GM18502 (cell line): ENCODE measurements around the gene DUSP12.
"Not testable (repeated sequence)": the region's sequence is repeated elsewhere in the genome, so short reads cannot be mapped to it uniquely, and the experiment has no call there.

Experiments used
- ATAC-seq: cut with Tn5 transposase; IDR thresholded peaks from one replicate; pipeline ENCODE4 v1.9.1; 2021; ENCODE audit warnings: mild to moderate bottlenecking; ENCODE audit not compliant: unreplicated experiment, poor library complexity

DUSP12 gene, protein sequence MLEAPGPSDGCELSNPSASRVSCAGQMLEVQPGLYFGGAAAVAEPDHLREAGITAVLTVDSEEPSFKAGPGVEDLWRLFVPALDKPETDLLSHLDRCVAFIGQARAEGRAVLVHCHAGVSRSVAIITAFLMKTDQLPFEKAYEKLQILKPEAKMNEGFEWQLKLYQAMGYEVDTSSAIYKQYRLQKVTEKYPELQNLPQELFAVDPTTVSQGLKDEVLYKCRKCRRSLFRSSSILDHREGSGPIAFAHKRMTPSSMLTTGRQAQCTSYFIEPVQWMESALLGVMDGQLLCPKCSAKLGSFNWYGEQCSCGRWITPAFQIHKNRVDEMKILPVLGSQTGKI

DNA sequence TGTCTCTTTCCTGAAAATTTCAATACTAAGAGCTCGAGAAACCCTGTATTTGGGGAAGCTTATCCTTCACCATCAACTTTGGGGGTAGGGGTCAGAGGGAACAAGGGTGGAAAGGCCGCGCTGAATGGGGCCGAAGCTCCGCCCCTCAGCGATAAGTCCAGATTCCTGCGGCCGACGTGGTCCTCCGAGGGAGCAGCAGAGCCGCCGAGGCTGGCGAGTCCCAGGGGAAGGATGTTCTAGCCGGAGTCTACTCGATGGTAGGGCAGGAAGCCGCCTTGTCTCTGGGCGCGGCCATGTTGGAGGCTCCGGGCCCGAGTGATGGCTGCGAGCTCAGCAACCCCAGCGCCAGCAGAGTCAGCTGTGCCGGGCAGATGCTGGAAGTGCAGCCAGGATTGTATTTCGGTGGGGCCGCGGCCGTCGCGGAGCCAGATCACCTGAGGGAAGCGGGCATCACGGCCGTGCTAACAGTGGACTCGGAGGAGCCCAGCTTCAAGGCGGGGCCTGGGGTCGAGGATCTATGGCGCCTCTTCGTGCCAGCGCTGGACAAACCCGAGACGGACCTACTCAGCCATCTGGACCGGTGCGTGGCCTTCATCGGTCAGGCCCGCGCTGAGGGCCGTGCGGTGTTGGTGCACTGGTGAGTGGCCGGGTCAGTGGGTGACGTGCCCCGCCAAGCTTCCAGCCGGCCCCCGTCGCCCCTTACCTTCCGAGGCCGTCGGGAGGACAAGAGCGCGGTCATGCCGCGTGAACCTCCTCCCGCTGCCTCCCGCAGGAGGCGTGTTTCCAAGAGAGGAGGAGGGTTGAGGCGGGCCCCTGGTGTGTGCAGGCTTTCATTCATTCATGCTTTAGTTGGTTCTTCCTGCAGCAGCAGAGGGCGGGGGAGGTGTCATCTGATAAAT is at the start of gene DUSP12:
Gene DUSP12 (plus strand): TSS at position 278 of the 899 bp plus-strand sequence. CDS start 16 bp downstream, at position 294.
- peak; percentile 94 for ATAC-seq

GRCh38 chr1:161702250-161702649 is 47.3 kb upstream of the DUSP12 start:
- ATAC-seq, result no peak

- no peak for ATAC-seq
These were observed 44.0 kb upstream of the DUSP12 start for GRCh38 chr1:161705537-161705936.

DNA sequence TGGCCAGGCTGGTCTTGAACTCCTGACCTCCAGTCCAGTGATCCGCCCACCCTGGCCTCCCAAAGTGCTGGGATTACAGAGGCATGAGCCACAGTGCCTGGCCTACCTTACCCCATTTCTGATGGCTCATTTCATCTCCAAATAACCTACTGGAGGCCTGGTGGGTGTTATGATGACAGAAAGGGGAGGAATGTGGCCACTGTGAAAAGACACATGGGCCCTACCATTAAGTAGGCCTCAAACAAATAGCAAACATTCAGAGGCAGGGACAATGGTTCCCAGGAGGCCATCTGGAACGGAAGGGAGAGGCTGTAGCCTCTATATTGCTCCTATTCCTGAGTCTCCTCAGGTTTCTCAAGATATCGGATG is 43.5 kb upstream of the DUSP12 start:
- no peak for ATAC-seq

GRCh38 chr1:161706482-161707347 is 42.9 kb upstream of the DUSP12 start, which contains the start of gene FCRLA:
TSS of gene FCRLA (plus strand) at chr1:161707229. CDS start at chr1:161707265, 36 bp downstream.
- peak; percentile 69 for ATAC-seq

- ATAC-seq, result no peak
These were observed 42.1 kb upstream of the DUSP12 start for GRCh38 chr1:161707503-161707902.

DNA sequence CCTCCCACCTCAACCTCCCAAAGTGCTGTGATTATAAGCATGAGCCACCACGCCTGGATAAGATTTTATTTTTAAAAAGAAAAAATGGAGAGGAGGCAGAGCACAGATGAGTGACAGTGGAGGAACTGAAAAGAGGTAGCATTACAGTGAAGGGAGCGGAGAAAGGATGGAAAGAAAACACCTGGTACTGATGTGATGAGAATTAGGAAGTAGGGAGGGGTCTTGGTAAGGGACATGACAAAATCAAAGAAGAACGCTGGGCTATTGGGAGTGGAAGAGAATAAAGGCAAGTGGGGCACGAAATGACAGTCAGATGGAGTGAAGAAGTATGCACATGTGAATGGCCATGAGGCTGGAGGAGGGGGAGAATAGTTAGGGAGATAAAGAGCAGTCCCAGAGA is 40.2 kb upstream of the DUSP12 start:
- no peak for ATAC-seq

DNA sequence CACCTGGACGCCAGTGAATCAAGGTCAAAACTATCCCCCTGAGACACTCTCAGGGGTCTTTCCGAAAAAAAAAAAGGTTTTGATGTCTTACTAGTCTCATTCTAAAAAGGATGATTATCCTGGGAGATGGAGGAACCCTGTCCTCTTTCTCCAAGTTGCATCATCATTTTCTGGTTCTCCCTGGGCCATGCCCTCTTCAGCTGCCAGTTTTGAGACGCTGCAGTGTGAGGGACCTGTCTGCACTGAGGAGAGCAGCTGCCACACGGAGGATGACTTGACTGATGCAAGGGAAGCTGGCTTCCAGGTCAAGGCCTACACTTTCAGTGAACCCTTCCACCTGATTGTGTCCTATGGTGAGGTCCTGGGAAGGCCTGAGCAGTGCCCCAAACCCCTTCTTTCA is 39.0 kb upstream of the DUSP12 start:
- ATAC-seq, result no peak

GRCh38 chr1:161718559-161719324 is 30.8 kb upstream of the DUSP12 start:
- ATAC-seq, result peak; percentile 72

GRCh38 chr1:161719325-161719611 is 30.3 kb upstream of the DUSP12 start:
- peak; percentile 49 for ATAC-seq

DNA sequence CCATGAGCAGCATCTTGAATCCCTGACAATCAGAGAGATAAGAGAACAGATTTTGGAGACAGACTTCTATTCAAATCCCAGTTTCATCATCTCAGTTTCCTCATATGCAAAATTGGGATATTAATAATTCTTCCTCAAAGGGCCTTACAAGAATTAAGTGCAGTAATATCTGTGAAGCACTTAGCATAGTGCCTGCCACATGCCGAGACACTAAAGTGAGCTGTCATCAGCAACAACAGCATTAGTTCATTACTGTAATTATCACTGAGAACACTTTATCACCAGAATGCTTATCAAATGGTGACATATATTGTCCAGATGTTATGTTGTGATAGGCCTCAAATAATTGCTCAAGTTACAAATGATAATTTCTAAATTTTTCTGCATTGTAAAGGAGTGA is 29.2 kb upstream of the DUSP12 start:
- ATAC-seq, result no peak

- ATAC-seq, result no peak
These were observed 28.4 kb upstream of the DUSP12 start, which contains the start of gene FCRLB for GRCh38 chr1:161720956-161721737. TSS of gene FCRLB (plus strand) at chr1:161721544. CDS start at chr1:161722673, 1,129 bp downstream.

DNA sequence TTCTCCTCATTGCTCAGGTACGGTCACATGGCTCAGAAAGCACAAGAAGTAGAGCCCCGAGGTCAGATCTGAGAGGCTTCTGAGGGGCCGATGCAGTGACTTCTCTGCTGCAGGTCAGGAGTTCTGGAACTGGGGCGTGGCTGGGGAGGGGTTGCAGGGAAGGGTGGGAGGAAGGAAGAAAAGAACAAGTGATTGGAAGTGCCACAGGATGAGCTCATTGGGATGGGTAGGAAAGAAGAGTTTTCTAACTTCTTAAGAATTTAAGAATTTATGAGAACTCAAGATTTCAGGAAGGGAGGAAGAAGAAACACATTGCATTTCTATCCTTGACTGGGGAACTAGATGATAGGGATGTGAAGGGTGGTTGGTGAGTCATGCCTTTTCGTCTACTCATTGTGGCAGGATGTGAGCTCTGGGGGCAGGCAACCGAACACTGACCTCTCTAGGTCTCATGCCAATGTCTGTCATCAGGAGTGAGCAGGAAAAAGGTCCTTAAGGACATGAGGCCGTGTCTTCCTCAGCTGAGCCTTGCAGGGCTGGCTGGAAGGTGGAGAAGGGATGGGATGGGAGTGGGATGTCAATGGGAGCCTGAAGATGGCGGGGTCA is 27.7 kb upstream of the DUSP12 start:
- ATAC-seq, result no peak

GRCh38 chr1:161722406-161722805 is 27.2 kb upstream of the DUSP12 start:
- no peak for ATAC-seq

GRCh38 chr1:161723459-161724141 is 26.0 kb upstream of the DUSP12 start:
- ATAC-seq, result no peak

DNA sequence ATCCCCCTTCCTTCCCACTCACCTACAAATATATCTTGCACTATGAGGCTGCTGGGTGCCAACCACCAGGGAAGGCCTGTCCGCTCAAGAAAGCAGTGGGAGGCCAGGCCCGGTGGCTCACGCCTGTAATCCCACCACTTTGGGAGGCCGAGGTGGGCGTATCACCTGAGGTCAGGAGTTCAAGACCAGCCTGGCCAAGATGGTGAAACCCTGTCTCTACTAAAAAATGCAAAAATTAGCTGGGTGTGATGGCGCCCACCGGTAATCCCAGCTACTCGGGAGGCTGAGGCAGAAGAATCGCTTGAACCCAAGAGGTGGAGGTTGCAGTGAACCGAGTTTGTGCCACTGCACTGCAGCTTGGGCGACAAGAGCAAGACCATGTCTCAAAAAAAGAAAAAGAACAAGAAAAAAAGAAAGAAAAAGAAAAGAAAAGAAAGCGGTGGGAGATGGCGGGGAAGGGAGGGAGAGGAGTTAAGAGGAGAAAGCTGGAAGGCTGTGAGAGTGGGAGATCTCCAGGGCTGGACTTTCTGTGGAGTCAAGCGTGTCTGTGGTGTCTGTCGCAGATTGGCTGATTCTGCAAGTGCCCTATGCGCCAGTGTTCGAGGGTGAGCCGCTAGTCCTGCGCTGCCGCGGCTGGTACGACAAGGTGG is 24.2 kb upstream of the DUSP12 start:
- not testable (repeated sequence) for ATAC-seq

GRCh38 chr1:161725908-161726472 is 23.6 kb upstream of the DUSP12 start:
- peak; percentile 17 for ATAC-seq
